Inferior parietal cortex (tissue), 1 donor: ENCODE data around the gene SLC9A3.

Experiments
- DNase-seq: peaks from one replicate; pipeline ENCODE4 v3.0.0-alpha.2; 2016; ENCODE audit errors: extremely low spot score

SLC9A3 gene

DNA sequence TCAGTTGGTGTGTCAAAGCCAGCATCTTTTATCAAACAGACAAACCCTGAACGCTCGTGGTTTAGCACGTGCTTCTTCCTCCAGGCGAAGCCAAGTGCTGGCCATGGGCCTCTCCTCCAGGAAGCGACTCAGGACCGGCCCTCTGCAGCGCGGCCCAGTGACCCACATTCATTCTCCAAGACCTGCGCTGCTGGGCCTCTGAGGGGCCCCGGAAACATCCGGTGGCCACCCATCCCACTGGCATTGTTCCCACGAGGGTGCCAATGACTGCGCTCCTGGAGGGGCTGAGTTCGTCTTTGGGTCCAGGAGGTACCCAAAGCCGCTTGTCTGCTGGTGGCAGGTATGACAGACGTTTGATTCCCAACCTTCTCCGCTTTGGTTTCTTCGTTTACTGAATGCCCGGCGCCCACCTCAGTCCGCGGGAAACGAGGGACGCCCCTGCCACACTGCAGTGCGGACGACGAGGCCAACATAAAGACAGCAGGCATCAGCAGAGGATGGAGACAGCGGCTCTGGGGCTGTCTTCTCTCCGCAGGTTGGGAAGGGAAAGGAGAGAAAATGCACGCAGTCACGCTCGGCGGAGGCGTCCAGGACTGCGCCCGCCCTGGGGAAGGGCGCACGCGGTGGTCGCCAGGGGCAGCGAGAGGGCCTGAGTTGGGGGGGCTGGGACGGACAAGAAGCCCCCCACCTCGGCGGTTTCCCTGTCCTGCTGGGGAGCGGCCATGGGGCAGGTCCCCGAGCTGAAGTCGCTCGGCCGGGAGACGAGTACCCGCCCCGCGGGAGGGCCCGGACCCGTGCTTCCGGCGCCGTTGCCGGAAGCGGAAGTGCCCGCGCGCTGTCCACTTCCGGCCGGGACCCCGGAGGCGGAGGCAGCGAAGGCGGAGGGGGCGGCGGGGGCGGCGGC is 81.7 kb downstream of the SLC9A3 start, which contains the start of gene EXOC3:
Gene EXOC3 (plus strand): TSS at position 842 of the 904 bp plus-strand sequence. CDS start 3,030 bp downstream, outside the sequence.
- peak; percentile 75 for DNase-seq

DNA sequence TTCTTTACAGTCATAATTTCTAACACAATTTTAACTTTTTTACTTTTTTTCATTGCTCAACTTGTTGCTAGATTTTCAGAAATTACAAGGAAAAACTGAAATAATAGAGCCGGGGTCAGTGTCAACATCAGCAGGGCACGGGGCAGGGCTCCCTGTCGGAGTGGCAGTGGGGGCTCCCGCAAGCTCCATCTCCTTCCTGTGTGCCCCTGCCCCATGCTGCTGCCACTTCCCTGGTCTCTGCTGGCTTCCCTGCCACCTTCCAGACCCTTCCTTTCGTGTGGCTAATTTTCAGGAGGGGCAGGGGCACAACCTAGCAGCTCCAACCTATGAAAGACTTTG is 82.3 kb downstream of the SLC9A3 start:
- no peak for DNase-seq

DNA sequence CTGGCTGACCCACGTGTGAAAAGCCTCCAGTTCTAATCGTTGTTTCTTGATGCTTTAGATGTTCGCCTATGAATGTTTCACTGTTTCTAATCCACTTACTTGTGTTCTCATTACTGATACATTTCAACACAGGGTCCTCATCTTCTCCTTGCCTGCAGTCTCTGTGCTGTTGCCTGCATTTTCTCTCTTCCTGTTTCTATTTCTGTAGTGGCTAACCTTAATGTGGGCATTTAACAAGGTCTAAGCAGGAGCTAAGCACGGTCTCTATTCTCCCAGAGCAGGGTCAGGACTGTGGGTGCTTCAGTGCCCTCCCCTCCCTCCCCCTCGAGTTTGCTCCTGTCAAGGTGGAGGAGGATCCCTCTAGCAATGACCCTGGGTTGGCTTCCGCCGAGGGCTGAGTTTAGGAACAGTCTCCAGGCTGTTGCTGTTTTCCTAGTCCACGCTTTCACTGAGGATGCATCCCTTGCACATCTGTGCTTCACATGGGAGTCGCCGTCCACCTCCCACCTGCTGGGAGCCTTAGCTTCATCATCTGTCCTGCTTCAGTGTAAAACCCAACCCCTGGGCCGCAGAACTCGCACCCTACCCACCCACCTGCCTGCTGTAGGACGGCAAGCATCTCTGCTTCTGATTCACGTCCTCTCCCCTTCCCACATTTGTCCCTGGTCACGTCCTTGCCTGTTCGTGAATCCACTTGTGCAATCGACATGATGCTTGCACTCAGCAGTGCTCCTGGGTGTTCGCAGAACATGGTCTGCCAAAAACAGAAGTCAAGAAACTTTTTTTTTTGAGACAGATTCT is 83.6 kb downstream of the SLC9A3 start:
- DNase-seq, result no peak

DNA sequence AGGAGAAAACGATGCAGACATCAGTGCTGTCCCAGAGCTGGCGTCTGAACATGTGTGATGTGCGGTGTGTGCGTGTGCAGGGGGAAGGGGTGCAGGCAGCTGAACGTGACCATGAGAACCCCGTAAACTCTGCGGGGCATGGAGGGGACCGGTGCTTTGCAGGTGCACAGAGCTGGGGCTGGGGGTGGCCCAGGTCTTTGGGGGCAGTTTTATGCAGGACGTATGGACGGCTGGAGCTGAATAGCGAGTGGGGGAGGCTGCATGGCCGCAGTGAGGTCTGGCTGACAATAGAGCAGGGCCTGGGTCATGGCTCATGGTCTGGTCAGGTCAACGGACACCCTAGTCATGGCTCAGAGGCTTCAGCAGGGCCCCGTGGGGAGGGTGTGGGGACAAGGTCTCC is 84.6 kb downstream of the SLC9A3 start:
- DNase-seq, result no peak

DNA sequence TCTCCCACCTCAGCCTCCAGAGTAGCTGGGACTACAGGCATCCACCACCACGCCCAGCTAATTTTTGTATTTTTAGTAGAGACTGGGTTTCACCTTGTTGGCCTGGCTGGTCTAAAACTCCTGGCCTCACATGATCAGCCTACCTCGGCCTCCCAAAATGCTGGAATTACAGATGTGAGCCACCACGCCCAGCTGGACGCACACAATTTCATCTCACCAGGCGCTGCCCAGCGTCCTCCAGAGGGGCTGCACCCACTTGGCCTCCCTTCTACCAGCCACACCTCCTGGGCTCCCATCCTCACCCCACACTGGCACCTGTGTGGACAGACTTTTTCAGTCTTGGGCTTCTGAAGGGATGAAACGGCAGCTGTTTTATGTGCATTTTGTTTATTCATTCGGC is 85.1 kb downstream of the SLC9A3 start:
- no peak for DNase-seq

DNA sequence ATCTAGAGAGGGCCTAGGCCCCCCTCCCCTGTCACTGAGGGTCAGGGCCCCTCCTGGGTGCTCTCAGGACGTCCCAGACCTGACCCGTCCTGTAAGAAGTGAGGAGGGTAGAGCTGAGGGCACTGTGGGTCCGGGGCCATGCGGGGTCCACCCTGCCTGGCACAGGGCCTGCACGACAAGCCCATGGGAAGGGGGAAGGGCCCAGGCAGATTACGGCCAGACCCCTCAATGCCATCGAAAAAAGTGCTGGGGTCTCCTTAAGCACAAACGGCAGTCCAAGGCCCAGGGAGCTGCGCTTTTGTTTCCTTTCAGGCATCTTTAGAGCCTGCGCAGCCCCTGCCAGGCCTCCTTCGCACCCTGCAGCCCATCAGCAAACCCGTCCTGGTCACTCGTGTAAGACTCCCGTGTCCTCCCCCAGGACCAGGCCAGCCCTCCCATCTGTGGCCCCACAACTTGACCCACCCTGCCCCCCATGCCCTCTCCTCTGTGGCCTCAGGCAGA is 85.7 kb downstream of the SLC9A3 start:
- no peak for DNase-seq

DNA sequence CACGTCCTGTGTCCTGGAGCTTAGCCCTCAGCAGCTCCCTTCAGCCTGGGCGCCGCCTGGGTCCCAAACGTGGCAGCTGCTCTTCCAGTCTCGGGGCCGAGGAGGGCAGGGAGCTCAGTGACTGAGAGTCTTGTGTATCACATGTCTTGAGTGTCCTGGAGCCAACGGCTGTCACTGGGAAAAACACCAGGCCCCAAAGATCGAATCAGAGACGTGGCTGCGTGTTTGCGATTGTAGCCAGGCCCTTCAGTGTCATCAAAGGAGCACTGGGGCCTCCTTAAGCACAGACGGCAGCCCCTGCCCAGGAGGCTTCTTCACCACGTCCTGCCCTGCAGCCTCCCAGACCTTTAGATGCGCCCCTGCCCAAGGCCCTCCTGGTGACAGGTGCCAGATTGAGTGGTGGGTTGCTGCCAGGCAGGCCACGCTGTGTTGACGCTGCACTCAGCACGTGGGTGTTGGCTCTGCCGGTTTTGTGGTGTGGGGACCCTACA is 86.9 kb downstream of the SLC9A3 start:
- no peak for DNase-seq

DNA sequence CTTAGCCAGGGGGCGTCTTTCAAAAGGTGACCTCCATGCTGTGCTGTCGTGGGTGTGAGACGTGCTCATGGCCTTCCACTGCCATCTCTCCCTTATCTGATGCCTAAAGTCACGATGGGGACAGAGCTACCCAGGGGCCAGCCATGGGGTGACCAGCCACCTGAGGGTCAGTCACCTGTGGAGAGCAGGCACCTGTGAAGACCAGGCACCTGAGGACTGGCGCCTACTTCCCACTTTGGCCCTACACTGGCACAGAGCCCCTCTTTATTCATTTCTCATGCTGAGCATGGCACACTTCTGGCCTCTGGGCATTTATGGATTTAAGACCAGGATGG is 87.6 kb downstream of the SLC9A3 start:
- no peak for DNase-seq

DNA sequence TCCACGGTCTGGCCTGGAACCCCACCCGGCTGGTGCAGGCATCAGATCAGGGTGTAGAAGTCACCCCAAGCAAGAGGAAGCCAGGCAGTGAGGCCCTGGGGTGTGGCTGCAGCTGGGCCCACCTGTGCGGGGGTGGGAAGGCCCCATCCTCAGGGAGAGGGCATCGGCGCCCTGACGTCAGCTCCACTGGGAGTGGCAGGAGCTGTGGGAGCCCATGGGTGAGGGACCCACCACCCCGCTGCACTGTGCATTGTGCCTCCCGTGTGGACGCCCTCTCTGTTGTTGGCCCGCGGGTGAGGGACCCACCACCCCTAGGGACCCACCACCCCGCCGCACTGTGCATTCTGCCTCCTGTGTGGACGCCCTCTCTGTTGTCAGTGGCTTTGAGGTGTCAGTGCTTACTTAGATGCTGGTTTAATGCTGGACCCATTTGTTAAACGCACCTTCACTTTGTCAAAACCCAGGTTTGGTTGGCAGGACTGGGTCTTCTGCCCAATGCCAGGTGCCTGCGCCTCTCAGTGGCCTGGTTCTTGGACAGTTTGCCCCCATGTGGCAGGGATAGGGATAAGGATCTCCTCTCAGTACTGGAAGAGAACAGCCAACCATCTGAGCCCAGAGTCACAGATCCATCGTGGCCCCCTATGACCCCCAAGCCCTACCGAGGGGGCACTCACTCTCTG is 88.1 kb downstream of the SLC9A3 start:
- no peak for DNase-seq

DNA sequence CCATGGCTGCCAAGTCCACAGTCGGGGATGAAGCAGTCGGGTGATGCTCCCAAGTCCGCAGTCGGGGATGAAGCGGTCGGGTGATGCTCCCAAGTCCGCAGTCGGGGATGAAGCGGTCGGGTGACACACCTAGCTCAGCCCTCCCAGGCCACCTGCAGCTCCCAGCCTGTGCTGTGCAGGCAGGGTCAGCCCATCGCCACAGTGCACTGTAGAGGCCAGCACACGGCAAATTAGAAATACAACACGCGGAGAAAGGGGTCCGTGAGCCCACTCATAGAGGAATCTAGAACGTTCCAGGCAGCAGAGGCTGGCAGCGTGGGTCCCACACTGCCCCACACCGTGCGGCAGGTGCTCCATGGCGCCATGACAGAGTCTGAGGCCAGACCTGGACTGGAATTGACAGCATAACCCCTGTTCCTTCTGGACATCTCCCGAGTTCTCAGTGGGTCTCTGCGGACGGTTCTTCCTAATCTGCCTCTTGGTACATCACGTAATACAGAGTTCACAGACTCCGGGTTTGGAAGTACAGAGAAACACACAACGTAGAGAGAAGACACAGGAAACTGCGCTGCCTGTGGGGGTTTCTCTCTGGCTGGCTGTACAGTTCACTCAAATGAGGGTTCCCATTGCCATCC is 89.0 kb downstream of the SLC9A3 start:
- DNase-seq, result no peak

DNA sequence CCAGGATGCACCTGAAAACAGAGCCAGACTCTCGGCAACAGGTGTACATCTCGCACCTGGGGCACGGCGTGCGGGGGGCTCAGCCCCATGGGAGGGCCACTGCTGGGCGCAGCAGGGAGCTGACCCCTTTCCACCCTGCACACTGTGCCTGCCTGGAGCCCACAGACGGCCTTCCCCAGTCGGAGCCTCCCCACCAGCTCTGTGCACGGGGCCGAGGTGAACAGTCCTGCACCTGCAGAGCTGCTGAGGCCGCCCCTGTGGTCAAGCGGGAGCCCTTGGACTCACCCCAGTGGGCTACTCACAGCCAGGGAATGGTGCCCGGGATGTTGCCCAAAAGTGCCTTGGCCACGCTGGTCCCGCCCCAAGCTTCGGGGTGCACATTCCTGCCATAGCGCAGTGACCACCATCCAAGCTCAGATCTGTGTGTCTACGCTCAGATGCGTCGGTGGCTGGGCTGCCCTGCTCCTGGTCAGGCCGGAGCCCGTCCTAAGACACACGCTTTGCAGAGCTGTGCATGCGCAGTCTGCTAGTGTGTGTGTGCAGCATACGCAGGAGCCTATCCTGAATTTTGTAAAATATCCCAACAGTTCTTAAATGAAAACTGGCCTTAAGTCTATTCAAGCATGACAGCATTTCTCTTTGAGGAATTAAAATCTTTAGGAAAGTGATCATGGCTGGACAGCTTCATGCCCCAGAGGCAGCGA is 89.7 kb downstream of the SLC9A3 start:
- no peak for DNase-seq

DNA sequence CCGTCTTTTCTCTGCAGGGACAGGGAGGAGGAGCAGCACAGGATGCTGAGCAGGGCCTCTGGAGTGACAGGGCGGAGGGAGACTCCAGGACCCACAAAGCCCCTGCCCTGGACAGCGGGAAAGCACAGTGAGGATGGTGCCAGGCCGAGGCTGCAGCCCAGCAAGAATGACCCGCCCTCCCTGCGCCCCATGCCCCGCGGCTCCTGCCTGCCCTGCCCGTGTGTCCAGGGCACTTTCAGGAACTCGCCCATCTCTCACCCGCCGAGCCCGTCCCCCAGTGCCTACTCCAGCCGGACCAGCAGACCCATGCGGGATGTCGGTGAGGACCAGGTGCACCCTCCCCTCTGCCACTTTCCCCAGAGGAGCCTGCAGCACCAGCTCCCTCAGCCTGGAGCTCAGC is 90.4 kb downstream of the SLC9A3 start:
- DNase-seq, result no peak

DNA sequence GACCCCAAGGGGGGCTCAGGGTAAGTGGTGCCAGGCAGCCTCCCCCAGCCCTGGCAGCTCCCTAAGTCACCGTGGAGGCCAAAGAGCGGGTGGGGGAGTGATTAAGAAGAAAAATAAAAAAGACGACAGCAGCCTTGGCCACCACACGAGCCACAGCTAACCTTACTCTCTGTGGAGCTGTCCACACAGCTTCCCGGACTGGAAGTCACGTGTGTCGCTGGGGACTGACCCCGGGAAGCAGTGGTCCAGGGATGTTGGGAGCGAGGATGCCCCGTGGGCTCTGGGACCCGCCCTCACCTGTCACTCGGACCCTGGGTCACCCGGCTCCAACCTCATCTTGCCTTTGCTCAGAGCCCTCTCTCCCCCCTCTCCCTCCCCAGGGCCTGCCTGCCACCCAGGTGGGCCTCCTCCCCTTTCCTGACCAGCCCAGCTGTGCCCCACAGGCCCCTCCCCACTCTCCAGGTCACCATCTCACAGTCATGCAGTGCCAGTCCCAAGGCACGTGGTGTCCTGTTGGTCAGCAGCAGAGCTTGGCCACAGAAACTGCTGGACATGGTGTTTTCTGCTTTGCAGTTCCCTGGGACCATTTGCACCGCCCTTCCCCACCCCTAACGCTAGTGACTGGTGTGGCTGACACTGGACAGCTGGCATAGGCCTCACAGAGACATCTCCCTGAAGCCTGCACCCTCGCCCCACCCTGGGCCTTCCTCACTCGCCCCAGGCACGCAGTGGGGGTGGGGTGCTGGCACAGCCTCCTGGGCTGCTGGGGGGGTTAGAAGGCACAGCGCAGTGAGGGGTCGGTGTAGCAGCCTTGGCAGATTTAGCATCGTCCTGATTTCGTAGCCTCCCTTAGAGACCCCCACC is 91.1 kb downstream of the SLC9A3 start:
- no peak for DNase-seq

DNA sequence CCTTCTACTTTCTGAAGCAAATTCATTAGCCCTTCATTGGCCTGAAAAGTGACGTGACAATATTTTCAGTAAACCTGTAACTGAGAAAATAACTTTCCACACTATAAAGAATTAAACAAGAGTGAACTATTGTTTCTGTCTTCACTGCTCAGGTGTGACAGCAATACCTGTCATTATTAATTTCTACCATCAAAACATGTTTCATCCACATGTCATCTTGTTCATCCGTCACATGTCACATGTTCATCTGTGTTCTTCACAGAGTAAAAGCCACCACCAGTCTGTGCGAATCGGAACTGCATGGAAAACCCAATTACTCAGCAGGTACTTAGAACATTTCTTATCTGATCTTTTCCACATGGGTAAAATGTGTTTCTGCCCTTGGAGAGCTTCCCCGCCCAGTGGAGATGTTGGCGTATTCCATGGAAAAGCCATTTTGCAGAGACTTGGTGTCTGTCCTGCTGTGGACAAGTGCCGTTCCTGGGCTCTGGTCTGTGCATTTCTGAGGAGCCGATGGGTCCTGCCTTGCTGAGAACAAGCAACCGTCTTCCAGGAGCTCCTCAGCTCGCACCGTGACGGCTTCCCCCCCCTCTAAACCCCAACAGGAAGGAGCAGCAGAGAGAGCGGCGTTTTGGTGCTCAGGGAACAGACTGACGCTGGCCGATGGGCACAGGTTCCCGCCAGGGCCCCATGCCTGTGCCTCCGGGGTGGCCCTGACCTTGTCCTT is 91.9 kb downstream of the SLC9A3 start:
- no peak for DNase-seq

DNA sequence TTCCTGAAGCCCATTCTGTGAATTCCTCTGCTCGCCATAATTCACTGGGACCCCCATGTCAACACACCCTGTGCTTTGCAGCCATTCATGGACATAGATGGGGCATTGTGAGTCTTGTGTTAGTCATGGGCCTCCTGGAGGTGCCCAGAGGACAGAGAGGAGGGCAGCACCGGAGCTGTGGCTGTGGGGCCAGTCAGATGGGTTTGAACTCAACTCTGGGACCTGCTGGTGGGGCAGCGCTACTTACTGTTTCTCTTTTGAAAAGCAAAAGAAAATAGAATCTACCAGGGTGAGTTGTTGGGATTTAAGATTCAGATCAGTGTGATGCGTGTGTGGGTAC is 92.6 kb downstream of the SLC9A3 start:
- no peak for DNase-seq

DNA sequence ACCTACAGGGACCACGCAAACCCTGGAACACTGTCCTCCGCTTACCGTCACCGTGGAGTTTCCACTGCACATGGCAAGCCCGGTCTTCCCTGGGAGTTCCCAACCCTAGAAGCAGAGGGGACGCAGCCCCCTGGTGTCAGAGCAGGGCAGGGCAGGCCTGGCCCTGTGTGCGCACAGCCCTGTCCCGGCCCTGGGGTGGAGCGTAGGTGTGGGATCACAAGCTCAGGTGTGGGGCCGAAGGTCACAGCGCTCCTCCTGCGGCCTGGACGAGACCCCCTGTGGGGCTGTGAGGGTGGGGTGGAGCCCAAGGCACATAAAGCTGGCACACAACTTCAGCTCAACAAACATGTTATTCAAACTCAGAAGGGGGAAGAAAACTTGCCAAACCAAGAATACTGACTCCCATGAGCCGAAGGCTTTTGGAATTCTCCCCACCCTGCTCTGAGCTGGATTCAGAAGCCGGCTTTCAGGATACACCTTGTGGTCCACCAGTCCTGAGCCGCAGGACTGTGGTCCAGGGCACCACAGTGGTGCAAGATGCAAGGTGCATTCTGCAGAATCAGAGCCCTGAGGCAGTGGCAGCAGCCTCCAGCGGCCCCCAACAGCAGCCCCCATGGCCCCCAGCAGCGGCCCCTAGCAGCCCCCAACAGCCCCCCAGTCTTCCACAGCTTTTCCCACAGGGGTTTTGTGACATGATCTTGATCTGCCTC is 93.1 kb downstream of the SLC9A3 start:
- no peak for DNase-seq

DNA sequence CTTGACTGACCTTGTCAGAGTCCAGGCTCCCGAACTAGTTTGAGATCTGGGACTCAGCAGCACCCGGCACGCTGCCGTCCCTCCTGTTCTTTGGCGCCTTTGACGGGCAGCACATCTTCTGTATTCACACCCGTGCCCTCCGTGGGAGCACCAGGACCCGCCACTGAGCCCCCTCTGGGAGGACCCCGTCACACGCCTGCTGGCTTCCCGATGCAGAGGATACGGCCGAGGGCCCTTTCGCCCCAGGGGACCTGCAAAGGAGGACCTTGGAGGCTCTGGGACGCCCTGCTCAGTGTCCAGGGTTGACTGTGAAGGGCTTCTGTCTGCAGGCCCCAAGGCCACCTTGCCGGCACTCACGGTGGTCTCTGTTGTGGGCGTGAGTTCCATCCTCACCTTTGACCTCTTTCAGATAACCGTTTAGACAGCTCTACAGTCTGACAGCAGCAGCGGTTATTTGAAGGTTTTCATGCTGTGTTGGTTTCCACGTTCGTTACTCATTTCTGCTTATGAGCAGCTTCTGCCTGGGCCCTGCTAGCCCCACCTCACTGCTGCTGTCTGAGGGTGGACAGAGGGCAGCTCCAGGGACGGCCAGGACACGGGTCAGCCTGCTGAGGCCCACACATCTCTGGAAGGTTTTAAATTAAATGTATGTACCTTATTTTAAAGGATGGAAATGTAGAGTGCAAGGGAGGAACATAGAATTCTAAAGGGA is 93.9 kb downstream of the SLC9A3 start:
- no peak for DNase-seq
